Right cardiac atrium (tissue), 5 donors: Measurements from ENCODE around the gene HLCS. TPM values are rescaled to one million over a fixed set of nuclear protein-coding genes. Genes with fewer than 3 reads are reported as not detected.
A peak's percentile ranks its signal among the peaks of the same experiment; 100 is the strongest.

Experiments used
- ATAC-seq, 2 donors: fragments of 200-7000 bp; cut with Tn5 transposase; one replicate each; pipeline versions ENCODE4 v1.8.0 to v1.9.1; 2020; ENCODE audit warnings: moderate library complexity in 2 of 2, mild to moderate bottlenecking in 1 of 2
- DNase-seq, 3 donors: peaks; one replicate each; pipeline ENCODE4 v3.0.0-alpha.2; 2020
- H3K27ac ChIP-seq: one replicate; pipeline ENCODE4 v1.5.1; 2013; ENCODE audit warnings: mild to moderate bottlenecking, low read length, control low read depth, moderate library complexity
- H3K27me3 ChIP-seq: one replicate; pipeline ENCODE4 v1.6.1; 2013; ENCODE audit not compliant: control insufficient read depth, insufficient read depth
- H3K4me1 ChIP-seq: one replicate; pipeline ENCODE4 v1.6.1; 2013; ENCODE audit warnings: low read length; ENCODE audit not compliant: control insufficient read depth, insufficient read depth
- H3K4me3 ChIP-seq: one replicate; pipeline ENCODE4 v1.5.1; 2013; ENCODE audit warnings: low read length, control low read depth
- H3K9me3 ChIP-seq: one replicate; pipeline ENCODE4 v1.6.1; 2013; ENCODE audit warnings: low read length; ENCODE audit not compliant: control insufficient read depth
- WGBS: extraction: QIAGEN DNeasy Blood & Tissue Kit; methylation state at CpG from one replicate; pipeline ENCODE4 v1.1.7; 2013; 5-methylcytosine and 5-hydroxymethylcytosine counted together
- intact Hi-C, 4 donors: fragments of 100-400 bp; cut with DNase I; formaldehyde crosslinking; loops; one replicate each; pipeline versions ENCODE4 v1.11.0 to v1.14.0; 2022 to 2023
- polyA plus RNA-seq: library from polyadenylated mRNA; stranded (reverse); fragments of 200-250 nt; gene quantifications from one replicate; pipeline ENCODE4 v1.2.3, GENCODE V29; 2013
- total RNA-seq, 4 donors: library from RNA; stranded (reverse); fragmentation: NEBNext Ultra II Directional; extraction: Animal tissue kit (Norgen Biotek cat#: 25700); gene quantifications; one replicate each; pipeline ENCODE4 v1.2.1, GENCODE V29; 2021
- donor health status: healthy with polysubstance abuse.
- donor health status: DM: no; HTN: yes; CAD: no.
- donor health status: DM: no; HTN: no; CAD: no.
- donor health status: DM: no; HTN: yes; CAD: no; lungs with severe emphysema.
- donor health status: DM: yes; HTN: yes; CAD: no.

HLCS gene
- total and polyA plus RNA-seq, 5 donors: 3.5 to 11.4 (median 8.2) TPM

DNA sequence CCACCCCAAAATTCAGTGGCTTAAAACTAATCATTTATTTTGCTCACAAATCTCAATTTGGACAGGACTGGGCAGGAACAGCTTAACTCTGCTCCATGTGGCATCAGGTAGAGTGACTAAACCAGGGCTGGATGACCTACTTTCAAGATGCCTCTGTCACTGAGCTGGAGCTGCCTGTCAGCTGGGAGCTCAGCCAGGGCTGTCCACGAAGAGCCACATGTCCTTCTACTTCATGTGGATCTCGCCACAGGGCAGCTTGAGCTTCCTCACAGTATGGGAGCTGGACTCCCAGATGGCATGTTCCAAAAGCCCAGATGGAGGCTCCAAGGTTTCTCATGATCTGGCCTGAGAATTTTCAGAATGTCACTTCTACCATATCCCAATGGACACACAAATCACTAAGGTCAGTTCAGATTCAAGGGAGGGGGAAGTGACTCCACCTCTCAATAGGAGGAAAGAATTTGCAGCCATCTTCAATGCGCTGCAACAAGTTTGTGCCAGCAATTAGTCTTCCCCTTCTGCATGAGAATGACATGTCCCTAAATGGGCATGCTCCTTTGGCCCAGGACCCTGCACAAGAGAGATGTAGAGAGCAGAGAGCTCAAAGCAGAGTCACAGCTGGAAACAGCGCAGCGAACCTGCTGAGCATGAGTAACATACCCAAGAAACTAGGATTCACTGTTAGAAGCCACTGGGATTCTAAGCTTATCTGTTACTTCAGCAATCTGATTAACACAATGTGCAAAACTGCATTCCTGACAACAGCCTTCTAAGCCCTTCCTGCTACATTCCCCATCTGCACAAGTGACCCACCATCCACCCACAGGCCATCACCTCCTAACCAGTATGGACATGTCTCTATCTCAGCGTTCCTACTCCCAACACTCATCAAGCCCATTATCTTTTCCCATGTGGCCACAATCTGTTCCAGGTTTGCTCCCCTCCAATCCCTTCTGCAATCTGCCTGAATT, 17.0 kb downstream of the HLCS start:
- Histone ChIP-seq H3K4me3 (no peak overlapping the region), H3K9me3 (no peaks in the 10 kb centered on the region), H3K27ac (no peak overlapping the region), H3K4me1 (no peaks in the 10 kb centered on the region), H3K27me3 (no peaks in the 10 kb centered on the region)
- WGBS: 91% methylated on average over 6 of the region's 6 CpGs
- intact Hi-C loops: no loop called here
- no peak for DNase-seq
- ATAC-seq: no peak

DNA sequence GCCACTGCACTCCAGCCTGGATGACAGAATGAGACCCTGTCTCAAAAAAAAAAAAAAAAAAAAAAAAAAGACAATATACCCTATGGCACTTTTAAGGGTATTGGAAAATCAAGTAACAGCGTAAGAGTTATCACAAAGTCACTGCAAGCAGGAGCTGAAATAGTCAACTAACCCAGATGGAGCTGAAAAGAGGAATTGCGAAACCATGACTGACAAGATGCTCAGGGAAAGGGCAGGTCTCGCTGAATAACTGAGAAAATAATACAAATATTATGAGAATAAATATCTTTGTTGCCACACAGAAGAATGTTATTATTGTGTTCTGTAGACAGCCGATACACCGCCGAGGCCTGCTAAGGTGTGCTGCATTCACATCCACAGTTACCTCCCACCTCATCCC, 17.8 kb downstream of the HLCS start:
- DNase-seq: no peak
- H3K27ac ChIP-seq: no peak overlapping the region
- no peaks in the 10 kb centered on the region for H3K27me3 ChIP-seq
- no peaks in the 10 kb centered on the region for H3K4me1 ChIP-seq
- 97% methylated on average over 6 of the region's 6 CpGs for WGBS
- H3K9me3 ChIP-seq: no peaks in the 10 kb centered on the region
- intact Hi-C loops: no loop called here
- no peak for ATAC-seq
- H3K4me3 ChIP-seq: no peak overlapping the region

DNA sequence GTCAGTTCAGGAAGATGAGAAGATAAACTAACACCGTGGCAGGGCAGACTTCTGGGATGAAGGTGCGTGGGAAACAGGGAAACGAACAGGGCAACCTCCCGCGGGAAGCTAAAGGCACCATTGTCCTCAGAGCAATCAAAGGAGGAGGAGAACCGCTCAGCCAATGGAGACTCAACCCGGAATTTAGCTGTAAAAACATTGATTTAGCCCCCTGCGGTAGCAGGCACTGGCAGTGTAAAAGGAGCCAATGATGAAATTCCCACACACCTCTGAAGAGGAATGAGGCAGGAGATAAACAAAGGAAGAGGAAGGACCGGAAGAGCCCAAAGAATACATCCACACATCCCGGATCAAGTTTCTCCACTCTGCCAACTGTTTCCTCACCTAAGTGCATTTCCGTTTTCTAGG, 19.5 kb downstream of the HLCS start:
- H3K27me3 ChIP-seq: no peaks in the 10 kb centered on the region
- H3K4me3 ChIP-seq: no peak overlapping the region
- no peaks in the 10 kb centered on the region for H3K4me1 ChIP-seq
- ATAC-seq: no peak
- H3K27ac ChIP-seq: no peak overlapping the region
- DNase-seq: no peak
- no peaks in the 10 kb centered on the region for H3K9me3 ChIP-seq
- WGBS: 55% methylated on average over 11 of the region's 11 CpGs
- intact Hi-C loops: no loop called here

DNA sequence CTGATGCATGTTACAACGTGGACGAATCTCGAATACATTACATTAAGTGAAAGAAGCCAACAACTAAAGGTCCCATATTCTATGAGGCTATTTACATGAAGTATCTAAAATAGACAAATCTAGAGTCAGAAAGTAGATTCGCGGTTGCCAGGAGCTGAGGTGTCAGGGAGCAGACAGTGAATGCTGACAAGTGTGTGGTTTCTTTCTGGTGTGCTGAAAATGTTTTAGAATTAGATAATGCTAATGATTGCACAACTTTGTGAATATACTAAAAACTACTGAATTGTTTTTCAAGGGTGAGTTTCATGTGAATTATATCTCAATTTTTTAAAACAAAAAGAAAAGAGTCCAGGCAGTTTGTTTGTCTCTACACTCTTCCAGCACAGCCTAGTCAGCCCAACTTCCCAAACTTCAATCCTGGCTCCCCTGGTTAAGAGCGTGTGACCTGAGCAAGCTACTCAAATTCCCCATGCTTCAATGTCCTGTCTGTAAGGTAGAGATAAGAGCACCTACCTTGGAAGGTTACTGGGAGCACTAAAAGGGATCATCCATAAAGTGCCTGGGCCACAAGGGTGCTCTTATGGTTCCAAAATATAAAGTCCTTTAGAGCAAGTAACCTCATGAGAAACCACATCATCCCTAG, 20.9 kb downstream of the HLCS start:
- ATAC-seq: no peak
- intact Hi-C loops: no loop called here

DNA sequence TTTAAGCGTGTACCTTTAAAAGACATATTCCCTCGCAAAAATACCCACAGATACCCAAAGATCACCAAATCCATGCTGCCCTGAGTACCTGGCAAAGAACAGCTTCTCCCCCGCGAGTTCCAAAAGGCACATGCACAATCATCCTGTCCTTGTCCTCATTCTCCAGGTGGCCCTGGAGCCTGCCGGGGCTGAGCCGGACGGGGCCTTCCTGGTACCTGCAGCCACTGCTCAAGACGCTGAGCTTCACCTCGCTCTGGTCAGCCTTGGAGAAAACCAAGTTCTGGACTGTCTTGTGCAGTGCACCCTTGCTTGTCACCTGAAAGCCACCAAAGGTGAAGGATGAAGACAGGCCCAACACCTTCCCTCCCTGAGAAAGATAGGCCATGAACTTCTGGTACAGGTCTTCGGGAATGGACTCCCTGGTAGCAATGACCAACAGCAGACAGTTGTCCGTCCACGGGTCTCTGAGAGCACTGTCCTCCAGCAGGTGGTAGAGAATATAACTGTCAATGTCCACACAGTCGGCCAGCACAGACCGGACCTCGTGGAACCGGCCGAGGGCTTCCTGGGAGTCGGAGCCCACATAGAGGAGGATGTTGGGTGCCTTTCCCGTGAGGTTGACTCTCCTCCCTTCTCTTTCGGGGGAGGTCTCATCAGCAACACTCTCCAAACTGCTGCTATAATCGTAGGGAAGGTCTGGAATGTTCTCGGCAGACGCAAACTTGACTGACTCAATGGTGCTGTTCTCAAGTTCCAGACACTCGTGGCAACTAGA, 29.9 kb downstream of the HLCS start:
- intact Hi-C loops: loop anchor here in 1 of 4 donors (10.0 kb wide), 1 partner anchor 522 kb away; no protein-coding TSS in a partner anchor
- no peak overlapping the region for H3K4me3 ChIP-seq
- no peaks in the 10 kb centered on the region for H3K9me3 ChIP-seq
- H3K27ac ChIP-seq: no peak overlapping the region
- 95% methylated on average over 24 of the region's 24 CpGs for WGBS
- ATAC-seq: no peak
- no peaks in the 10 kb centered on the region for H3K27me3 ChIP-seq
- DNase-seq: no peak
- H3K4me1 ChIP-seq: no peaks in the 10 kb centered on the region

More for the DNA sequence above, 20.9 kb downstream of the HLCS start:
- H3K27ac ChIP-seq: no peak overlapping the region
- H3K27me3 ChIP-seq: no peaks in the 10 kb centered on the region
- no peaks in the 10 kb centered on the region for H3K4me1 ChIP-seq
- no peaks in the 10 kb centered on the region for H3K9me3 ChIP-seq
- no peak overlapping the region for H3K4me3 ChIP-seq
- DNase-seq: no peak
- 87% methylated on average over 6 of the region's 6 CpGs for WGBS

DNA sequence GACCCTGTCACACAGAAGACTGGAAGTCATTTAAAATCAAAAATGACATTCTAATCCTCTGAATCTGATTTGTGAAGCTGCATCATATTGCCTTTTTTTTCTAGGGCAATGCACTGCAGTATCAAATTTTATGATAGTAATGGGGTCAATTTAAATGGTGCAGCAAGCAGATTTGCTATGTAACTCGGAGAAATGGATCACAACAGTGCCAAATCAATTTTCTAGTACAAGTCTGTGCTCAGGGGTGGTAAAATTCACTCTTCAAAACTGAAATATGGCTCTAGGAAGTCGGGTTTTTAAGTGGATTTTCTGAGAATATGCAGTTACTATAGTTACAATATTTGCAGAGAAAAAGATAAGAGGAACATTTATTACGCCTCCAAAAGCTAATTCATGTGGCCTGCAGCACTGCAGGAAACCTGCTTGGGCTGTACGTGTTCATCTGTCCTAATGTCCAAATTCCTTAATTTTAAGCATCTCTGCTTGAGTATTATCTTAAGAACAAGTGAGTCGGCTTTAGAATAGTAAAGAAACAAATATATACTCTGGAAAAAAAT, 31.5 kb downstream of the HLCS start:
- WGBS: 39% methylated on average over 5 of the region's 5 CpGs
- Histone ChIP-seq H3K4me1 (no peaks in the 10 kb centered on the region), H3K27me3 (no peaks in the 10 kb centered on the region), H3K9me3 (no peaks in the 10 kb centered on the region), H3K27ac (no peak overlapping the region), H3K4me3 (no peak overlapping the region)
- no peak for ATAC-seq
- intact Hi-C loops: loop anchor here in 1 of 4 donors (10.0 kb wide), 1 partner anchor 520 kb away; no protein-coding TSS in a partner anchor
- no peak for DNase-seq

DNA sequence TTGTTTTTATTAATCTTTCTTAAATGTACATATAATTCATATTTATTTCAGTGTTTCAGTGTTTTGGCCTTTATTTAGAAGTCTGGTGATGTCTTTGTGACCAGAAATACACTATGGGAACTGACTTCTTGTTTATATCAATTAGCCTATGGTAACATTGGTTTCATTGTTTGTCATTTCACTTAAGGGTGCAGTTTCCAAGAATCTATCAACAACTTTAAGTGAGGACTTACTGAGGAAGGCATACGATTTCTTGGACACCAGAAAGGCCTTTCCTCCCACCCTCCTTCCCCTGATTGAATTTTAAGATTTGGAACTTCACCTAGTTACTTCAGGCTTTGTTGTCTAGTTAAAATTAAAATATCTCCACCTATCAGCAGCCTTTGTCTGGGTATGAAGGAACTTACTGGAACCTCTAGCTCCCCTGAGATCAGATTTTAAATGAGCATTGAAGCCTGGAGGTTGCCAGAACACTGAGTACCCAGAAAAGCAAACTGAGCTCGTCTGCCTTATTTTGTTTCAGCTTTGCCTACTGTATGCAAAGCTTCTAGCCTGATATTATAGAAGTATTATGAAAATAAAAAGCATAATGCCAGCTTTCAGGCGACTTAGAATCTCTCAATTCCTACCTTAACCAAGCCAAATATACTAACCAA, 34.2 kb downstream of the HLCS start:
- DNase-seq: no peak
- H3K9me3 ChIP-seq: no peaks in the 10 kb centered on the region
- H3K4me1 ChIP-seq: no peaks in the 10 kb centered on the region
- no peak overlapping the region for H3K27ac ChIP-seq
- no peaks in the 10 kb centered on the region for H3K27me3 ChIP-seq
- intact Hi-C loops: loop anchor here in 1 of 4 donors (10.0 kb wide), 1 partner anchor 517 kb away; no protein-coding TSS in a partner anchor
- ATAC-seq: peak in 1 of 2 donors; percentile 56
- H3K4me3 ChIP-seq: no peak overlapping the region
- WGBS: 53% methylated on average over 3 of the region's 3 CpGs

DNA sequence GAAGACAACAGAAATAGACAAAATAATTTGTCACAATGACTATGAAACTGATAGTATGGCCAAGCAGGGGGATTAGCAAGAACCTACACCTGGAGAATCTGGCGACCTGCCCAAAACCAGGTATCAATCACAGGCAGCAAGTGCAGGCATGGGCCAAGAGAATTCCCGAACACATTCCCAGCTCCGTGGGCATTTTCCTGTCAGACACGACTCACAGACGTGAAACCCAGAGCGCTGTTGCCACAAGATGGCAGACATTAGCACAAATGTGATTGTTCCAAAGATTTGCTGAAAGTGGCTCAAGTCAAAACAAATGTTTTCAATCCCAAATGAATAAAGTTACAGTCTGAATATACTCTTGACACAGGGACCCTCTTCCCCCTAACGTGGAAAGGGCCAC, 36.8 kb downstream of the HLCS start:
- no peak for DNase-seq
- Histone ChIP-seq H3K27me3 (no peaks in the 10 kb centered on the region), H3K9me3 (no peaks in the 10 kb centered on the region), H3K4me3 (no peak overlapping the region), H3K27ac (no peak overlapping the region), H3K4me1 (no peaks in the 10 kb centered on the region)
- intact Hi-C loops: loop anchor here (5.0 to 10.0 kb wide), 7 partner anchors 185 to 515 kb away; no protein-coding TSS in a partner anchor
- no peak for ATAC-seq
- 60% methylated on average over 7 of the region's 7 CpGs for WGBS

DNA sequence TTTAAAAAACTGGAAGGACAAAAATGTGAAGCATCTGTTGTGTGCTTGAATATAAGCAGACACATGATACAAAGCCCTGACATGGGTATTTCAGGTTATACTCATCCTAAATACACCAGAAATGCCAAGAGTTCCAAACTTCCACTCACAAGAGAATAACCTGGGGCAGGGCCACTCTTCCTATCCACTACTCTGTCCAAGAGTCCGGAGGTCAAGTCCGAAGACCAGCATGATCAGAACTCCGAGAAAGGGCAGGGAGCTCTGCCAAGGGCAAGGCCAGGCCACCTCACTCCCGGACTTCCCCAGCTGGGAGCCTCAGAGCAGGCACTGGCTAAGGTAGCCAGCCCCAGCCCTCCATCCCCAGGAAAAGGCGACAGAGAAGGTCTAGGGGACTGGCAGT, 37.5 kb downstream of the HLCS start:
- Histone ChIP-seq H3K9me3 (no peaks in the 10 kb centered on the region), H3K27ac (no peak overlapping the region), H3K27me3 (no peaks in the 10 kb centered on the region), H3K4me1 (no peaks in the 10 kb centered on the region), H3K4me3 (no peak overlapping the region)
- peak; percentile 12 to 26 for ATAC-seq
- 71% methylated on average over 5 of the region's 5 CpGs for WGBS
- DNase-seq: no peak
- intact Hi-C loops: loop anchor here (5.0 to 10.0 kb wide), 6 partner anchors 184 to 507 kb away; no protein-coding TSS in a partner anchor

DNA sequence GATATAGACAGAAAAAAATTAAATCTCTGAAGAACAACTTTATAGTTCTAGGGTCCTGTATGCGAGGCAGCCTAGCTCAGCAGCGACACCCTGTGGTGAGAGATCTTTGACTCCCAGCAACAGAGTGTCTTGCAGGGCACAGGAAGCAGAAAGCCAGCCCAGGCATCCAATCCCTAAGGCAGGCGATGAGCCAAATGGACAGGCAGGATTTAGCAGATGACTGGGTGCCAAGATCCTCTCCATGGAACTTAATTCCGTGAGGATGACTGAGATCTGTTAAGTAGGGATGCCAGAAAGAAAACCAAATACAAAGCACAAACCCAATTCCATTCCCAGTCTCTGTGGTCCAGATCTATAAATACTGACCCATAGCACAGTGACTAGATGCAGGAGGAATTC, 38.8 kb downstream of the HLCS start:
- Histone ChIP-seq H3K27me3 (no peaks in the 10 kb centered on the region), H3K4me1 (no peaks in the 10 kb centered on the region), H3K4me3 (no peak overlapping the region), H3K27ac (no peak overlapping the region), H3K9me3 (no peaks in the 10 kb centered on the region)
- peak; percentile 87 to 90 for ATAC-seq
- 9% methylated on average over 4 of the region's 4 CpGs for WGBS
- intact Hi-C loops: loop anchor here (2.0 to 10.0 kb wide), 8 partner anchors 183 to 505 kb away; no protein-coding TSS in a partner anchor
- DNase-seq: peak; percentile 83 to 93 (median 85)
